Stimulated activated CD8-positive, alpha-beta memory T cell treated with anti-CD3 and anti-CD28 coated beads, Interleukin-12 subunit alpha, Interleukin-12 subunit beta, amount 100 ng/mL, for 1 hour (primary cell): ENCODE measurements around the gene ICAM1.
A peak's percentile ranks its signal among the peaks of the same experiment; 100 is the strongest.

ENCODE experiments used
- DNase-seq: peaks from one replicate; pipeline ENCODE4 v3.0.0-alpha.2; 2020; ENCODE audit warnings: low read depth

Gene ICAM1

GRCh38 chr19:10292789-10293636 lies 22.1 kb downstream of the ICAM1 start:
- no peak for DNase-seq

DNA sequence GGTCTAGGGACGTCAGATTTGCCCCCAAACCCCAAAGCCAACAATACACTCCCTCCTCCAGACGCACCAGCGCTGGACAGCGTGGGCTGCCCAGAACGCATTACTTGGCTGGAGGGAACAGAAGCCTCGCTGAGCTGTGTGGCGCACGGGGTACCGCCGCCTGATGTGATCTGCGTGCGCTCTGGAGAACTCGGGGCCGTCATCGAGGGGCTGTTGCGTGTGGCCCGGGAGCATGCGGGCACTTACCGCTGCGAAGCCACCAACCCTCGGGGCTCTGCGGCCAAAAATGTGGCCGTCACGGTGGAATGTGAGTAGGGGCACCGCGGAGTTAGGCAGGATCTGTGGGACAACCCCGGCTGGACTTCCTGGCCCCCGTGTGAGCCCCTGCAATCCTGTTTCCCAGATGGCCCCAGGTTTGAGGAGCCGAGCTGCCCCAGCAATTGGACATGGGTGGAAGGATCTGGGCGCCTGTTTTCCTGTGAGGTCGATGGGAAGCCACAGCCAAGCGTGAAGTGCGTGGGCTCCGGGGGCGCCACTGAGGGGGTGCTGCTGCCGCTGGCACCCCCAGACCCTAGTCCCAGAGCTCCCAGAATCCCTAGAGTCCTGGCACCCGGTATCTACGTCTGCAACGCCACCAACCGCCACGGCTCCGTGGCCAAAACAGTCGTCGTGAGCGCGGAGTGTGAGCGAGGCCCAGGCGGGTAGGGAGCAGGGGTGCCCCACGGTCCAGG lies 22.9 kb downstream of the ICAM1 start:
- no peak for DNase-seq

GRCh38 chr19:10294368-10294697 lies 23.4 kb downstream of the ICAM1 start:
- DNase-seq = no peak

GRCh38 chr19:10295305-10295846 lies 24.5 kb downstream of the ICAM1 start:
- DNase-seq = no peak

- no peak for DNase-seq
Measured at GRCh38 chr19:10295847-10296591, 25.1 kb downstream of the ICAM1 start.

- DNase-seq = no peak
Measured at GRCh38 chr19:10299545-10300458, 28.9 kb downstream of the ICAM1 start.

DNA sequence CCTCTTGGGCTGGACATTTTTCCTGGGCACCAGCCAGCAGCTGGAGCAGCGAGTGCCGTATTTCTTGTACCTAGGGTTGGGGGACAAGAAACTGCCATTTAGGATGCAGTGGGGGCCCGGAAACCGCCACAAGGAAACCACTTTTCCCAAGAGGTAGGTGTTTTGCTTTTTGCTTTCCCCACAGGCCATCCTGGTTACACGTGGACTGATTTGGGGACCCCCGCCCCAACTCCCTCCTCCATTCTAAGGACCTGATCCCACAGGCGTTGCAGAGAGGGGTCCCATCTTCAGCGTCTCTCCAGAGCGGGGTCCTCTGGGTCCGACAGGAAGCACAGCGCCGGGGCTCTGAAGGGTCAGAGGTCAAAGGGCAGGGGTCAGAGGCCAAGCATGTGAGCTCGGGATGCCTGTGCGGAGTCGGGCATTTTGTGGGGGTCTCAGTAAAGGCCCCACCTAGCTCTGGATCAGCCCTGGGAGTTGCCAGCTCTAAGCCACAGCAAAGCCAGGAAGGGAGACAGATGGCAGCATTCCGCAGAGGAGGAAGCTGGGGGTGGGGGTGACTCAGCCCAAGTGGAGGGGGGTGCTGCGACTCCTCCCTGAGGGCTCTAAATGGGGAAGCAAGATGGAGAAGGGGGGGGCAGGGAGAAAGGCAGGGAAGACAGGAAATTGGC lies 34.4 kb downstream of the ICAM1 start:
- no peak for DNase-seq

DNA sequence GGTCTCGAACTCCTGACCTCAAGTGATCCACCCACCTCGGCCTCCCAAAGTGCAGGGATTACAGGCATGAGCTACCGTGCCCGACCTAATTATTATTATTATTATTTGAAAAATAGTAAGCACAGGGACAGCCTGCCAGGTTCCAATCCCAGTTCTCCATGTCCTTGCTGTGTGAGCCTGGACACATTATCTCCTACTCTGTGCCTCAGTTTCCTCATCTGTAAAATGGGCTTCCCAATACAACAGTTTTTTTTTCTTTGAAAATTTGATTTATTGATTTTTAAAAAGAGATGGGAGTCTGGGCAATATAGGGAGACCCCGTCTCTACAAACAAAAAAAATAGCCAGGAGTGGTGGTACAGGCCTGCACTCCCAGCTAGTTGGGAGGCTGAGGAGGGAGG lies 35.4 kb downstream of the ICAM1 start:
- no peak for DNase-seq

- no peak for DNase-seq
Measured at GRCh38 chr19:10309423-10309822, 38.5 kb downstream of the ICAM1 start, which contains the start of gene ZGLP1. Gene ZGLP1, minus strand, starts transcription at chr19:10309815.

DNA sequence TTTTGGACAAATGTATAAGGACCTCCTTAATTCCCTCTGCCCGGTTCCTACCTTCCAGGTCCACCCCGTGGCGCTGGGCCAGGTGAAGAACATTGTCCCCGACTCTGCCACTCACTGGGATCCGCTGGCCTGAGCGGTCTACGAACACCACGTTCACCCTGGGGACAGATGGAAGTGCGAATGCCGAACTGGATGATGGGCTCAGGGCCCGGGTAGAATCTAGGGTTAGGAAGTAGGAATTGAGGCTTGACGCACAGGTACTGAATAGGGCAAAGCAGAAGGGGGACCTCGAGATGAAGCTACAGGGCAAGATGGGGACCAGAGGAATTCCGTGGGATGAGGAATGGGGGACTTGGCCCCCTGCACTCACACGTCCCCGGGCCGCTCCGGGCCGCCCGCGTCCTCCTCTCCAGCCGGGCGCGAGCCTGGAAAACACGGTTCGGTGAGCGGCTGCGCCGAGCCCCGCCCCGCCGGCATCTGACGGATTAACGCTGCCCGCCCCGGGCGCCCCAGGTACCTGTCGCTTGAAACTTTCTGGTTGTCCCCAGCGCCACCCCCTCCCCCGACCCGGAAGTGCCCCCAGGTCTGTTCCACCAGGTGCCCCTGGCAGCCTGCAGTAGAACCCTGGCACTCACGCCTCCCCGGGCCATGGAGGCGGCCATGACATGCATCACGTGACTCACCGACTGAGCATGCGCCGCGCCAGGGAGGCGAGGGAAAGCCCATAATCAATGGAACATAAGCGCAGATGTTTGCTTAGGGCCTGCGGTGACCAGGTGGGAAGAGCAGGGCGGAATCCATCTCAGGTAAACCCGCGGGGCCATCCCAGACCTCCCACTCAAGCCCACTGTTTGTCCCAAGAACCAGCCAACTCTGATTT lies 44.7 kb downstream of the ICAM1 start, which contains the start of gene FDX2:
Gene FDX2, minus strand, starts transcription at position 681 of the 880 bp plus-strand sequence. Its CDS starts 19 bp downstream, at position 662.
- DNase-seq = peak; percentile 89

- no peak for DNase-seq
Measured at GRCh38 chr19:10316229-10317044, 45.5 kb downstream of the ICAM1 start.

DNA sequence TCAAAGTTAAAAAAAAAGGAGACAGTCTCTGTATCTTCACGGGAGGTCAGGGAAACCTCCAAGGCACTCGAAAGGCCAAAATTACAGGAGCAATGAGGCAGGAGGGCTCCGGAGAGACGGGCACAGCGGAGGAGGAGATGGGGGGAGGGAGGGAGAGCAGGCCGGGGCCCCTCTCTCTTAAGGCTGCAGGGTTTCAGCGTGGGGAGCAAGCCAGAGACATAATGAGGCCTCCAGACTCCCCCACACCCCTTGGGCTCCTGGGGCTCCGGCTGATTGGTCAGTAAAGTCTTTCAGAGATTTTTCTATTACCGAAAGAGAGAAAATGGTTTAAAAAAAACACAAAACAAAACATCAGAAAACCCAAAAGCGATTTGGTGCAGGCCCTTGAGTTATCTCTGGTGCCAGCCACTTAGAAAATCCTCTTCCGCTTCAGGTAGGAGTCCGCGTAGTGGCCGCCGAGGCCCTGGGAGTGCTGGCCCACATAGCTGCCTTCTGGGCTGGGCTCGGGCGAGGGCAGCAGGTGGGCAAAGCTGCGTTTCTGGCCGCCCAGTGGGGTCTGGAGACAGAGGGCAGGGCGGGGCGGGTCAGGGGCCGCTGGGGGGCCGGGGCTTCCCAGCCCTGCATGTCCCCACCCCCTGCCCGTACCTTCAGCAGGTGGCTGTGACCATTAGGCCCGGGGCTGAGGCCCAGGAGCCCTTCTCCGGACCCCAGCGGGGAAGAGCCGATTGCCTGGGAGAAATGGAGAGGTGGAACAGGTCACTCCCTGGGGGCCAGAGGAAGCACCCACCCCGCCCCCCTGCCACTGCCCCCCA lies 46.3 kb downstream of the ICAM1 start:
- no peak for DNase-seq

DNA sequence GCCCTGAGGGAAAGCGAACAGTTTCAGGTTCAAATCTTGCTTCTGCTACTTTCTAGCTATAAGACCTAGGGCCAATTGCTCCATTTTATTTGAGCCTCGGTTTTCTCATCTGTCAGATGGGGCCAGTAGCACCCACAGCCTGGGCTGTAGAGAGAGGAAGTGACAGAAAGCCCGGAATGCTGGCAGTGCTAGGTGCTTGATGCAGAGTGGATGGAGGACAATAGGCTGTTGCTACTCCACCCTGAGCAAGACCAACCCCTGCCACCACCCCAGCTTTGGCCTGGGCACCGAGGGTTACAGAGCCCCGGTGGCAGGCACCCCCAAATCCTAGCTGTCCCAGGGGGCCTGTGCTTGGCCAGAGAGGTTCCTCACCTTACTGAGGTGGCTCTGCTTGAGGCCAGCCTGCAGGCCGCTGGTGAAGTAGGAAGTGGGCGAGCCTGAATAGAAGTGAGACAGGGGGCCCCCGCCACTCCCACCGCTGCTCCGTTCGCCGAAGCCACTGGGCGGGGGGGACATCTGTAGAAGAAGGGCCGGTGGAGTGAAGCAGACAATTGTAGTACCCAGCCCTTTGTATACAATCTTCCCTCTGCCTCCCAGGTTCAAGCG lies 47.0 kb downstream of the ICAM1 start:
- no peak for DNase-seq

DNA sequence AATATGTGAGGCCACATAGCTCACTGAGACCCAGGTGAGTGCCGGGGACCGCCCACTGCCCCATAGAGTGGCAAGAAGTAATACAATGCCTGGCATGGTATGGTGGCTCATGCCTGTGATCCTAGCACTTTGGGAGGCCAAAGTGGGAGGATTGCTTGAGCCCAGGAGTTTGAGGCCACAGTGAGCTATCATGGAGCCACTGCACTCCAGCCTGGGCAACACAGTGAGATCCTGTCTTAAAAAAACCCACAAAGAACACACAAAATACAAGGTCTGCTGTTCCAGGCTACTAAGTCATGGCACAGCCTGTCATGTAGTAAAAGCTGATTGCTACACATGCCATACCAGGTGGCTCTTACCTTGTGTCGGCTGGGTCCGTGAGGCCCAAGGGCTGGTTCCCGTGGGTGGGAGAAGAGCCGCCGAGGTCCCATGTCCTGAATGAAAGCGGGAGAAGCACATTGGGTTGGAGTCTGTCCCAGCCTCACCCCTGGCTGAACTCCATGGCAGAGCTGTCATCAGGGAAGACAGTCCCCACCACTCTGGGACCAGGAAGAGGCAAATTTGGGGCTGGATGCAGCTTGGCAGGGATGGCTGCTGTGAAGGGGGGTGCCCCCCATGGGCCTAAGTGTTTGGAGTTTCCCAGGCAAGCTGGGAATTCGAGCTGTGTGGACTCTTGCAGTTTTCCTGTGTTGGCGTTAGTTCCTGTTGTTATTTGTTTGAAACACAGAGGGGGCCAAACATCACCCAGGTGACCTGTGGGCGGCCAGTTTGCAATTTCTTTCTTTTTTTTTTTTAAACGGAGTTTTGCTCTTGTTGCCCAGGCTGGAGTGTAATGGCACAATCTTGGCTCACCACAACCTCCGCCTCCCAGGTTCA lies 48.1 kb downstream of the ICAM1 start:
- no peak for DNase-seq

- DNase-seq = no peak
Measured at GRCh38 chr19:10320602-10321416, 49.9 kb downstream of the ICAM1 start.

- no peak for DNase-seq
Measured at GRCh38 chr19:10321417-10321797, 50.5 kb downstream of the ICAM1 start.
